GM18508 (cell line): ENCODE results near the gene KRTAP21-3.

ENCODE experiments used
- ATAC-seq: cut with Tn5 transposase; IDR thresholded peaks from one replicate; pipeline ENCODE4 v1.9.1; 2021; ENCODE audit warnings: moderate number of reproducible peaks; ENCODE audit not compliant: insufficient read depth, unreplicated experiment

The KRTAP21-3 gene

GRCh38 chr21:30668776-30669175, 49.8 kb downstream of the KRTAP21-3 start:
- no peak for ATAC-seq
